GM21390 (cell line): Measurements from ENCODE around the gene ANTKMT.
"Not testable (repeated sequence)": the region's sequence is repeated elsewhere in the genome, so short reads cannot be mapped to it uniquely, and the experiment has no call there.

Experiments
- ATAC-seq: cut with Tn5 transposase; IDR thresholded peaks from one replicate; pipeline ENCODE4 v1.9.1; 2021; ENCODE audit not compliant: unreplicated experiment

The ANTKMT gene

GRCh38 chr16:698911-699671 lies 21.9 kb upstream of the ANTKMT start:
- no peak for ATAC-seq

GRCh38 chr16:700684-701584 lies 20.0 kb upstream of the ANTKMT start:
- no peak for ATAC-seq

GRCh38 chr16:702341-702740 lies 18.6 kb upstream of the ANTKMT start:
- no peak for ATAC-seq

- ATAC-seq = no peak
Observed at GRCh38 chr16:703406-703805, 17.5 kb upstream of the ANTKMT start.

- no peak for ATAC-seq
Observed at GRCh38 chr16:704047-704446, 16.9 kb upstream of the ANTKMT start.

GRCh38 chr16:704552-705380 lies 16.2 kb upstream of the ANTKMT start:
- ATAC-seq = no peak

- no peak for ATAC-seq
Observed at GRCh38 chr16:705431-706188, 15.3 kb upstream of the ANTKMT start, which contains the start of gene FBXL16. Gene FBXL16 (minus strand): TSS chr16:705801. CDS start chr16:697405, 8,396 bp downstream.

- no peak for ATAC-seq
Observed at GRCh38 chr16:706189-707061, 14.5 kb upstream of the ANTKMT start.

GRCh38 chr16:707062-707538 lies 13.8 kb upstream of the ANTKMT start:
- ATAC-seq = no peak

- ATAC-seq = no peak
Observed at GRCh38 chr16:708019-708418, 12.9 kb upstream of the ANTKMT start.

GRCh38 chr16:708959-709358 lies 12.0 kb upstream of the ANTKMT start:
- no peak for ATAC-seq

- ATAC-seq = no peak
Observed at GRCh38 chr16:709566-710499, 11.1 kb upstream of the ANTKMT start.

GRCh38 chr16:710500-711075 lies 10.4 kb upstream of the ANTKMT start:
- no peak for ATAC-seq

- ATAC-seq = no peak
Observed at GRCh38 chr16:711084-711483, 9.9 kb upstream of the ANTKMT start.

GRCh38 chr16:711548-712320 lies 9.2 kb upstream of the ANTKMT start:
- ATAC-seq = no peak

GRCh38 chr16:712740-713250 lies 8.2 kb upstream of the ANTKMT start:
- ATAC-seq = not testable (repeated sequence)

- no peak for ATAC-seq
Observed at GRCh38 chr16:714079-714478, 6.9 kb upstream of the ANTKMT start.
